ENCODE data around the gene PPP1CA. TPM values are rescaled to one million over a fixed set of nuclear protein-coding genes. Genes with fewer than 3 reads are reported as not detected.
A peak's percentile ranks its signal among the peaks of the same experiment; 100 is the strongest.

Gene PPP1CA
- total RNA-seq, 4 donors from 2014 or later: 146 to 202 (median 185) TPM

GRCh38 chr11:67408437-67409200 is 7.0 kb upstream of the PPP1CA start:
- no peak for DNase-seq
- Histone ChIP-seq H3K27ac (peak overlapping the region in 2 of 4 donors; percentile 29 to 65), H3K4me3 (no peak overlapping the region), H3K27me3 (peaks cover 0 to 88% (median 0%) of the 10 kb centered on the region in 4 donors), H3K36me3 (no peaks in the 10 kb centered on the region), H3K9me3 (no peaks in the 10 kb centered on the region), H3K4me1 (peaks cover 0 to 56% (median under 1%) of the 10 kb centered on the region in 3 donors)
- 30 to 100% methylated on average over 1 to 3 of the region's 18 CpGs for WGBS, 2 donors
- TF ChIP-seq CTCF (IDR thresholded peaks at IDR 0.05) (no peak), POLR2A (IDR thresholded peaks at IDR 0.05) (no peak)
- intact Hi-C loops (cut with DNase I): no loop called here

DNA sequence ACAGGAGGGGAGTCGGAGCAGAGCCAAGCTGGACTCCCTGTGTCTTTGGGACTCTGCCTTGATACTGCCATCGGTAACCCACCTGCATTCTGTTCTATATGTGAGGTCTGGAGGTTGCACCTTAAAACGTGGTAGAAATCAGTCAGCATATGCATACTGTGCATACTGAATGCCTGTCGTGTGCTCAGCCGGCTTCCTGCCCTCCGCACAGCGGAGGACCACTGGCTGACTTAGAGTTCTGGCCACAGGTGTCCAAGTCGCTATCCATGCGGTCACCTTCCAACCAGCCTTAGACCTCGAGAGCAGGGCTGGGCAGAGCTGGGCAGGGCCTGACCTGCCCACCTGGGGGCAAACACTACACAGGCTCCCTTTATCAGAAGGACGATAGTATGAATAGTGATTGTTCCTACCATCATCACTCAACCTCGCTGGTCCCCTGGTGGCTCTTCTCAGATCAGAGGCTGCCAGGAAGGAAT is 6.1 kb upstream of the PPP1CA start:
- WGBS, 2 donors: 25 to 62% methylated on average over 1 to 10 of the region's 12 CpGs
- Histone ChIP-seq H3K4me3 (no peak overlapping the region), H3K36me3 (no peaks in the 10 kb centered on the region), H3K4me1 (peaks cover 0 to 65% (median 7%) of the 10 kb centered on the region in 3 donors), H3K9me3 (no peaks in the 10 kb centered on the region), H3K27me3 (peaks cover 0 to 83% (median 0%) of the 10 kb centered on the region in 4 donors), H3K27ac (peak overlapping the region in 2 of 4 donors; percentile 29 to 65)
- intact Hi-C loops (cut with DNase I): no loop called here
- no peak for TF ChIP-seq POLR2A (IDR thresholded peaks at IDR 0.05)
- no peak for TF ChIP-seq CTCF (IDR thresholded peaks at IDR 0.05)
- no peak for DNase-seq

DNA sequence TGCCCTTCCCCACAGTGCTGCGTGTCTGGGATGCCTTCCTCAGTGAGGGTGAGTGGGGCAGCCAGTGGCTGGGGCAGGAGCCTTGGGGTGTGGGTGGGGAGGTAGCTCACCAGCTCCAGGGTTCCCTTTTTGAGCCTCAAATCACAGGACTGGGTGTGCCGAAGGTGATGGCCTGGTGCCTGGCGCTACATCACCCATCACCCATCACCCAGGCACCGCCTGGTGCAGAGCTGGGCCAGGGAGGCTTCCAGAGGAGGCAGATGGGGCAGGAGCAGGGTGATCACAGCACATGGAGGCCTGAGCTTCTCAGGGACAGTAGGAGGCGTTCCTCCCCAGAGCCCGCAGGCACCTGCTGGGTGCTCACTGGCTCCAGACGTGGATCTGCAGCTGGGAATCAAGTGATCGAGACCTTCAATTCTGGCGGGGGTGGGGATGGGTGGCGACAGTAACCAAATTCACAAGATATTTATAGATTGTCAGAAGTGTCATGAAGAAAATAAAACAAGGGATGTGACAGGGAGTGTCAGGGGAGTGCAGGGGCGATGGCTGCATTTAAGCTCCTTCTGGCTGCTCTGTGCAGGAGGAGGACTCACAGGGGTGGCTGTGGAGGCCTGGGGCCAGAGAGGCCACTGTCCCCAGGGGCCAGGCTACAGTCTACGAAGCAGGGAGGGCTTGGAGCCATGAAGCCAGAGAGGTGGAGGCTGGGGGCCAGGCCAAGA is 5.5 kb upstream of the PPP1CA start:
- intact Hi-C loops (cut with DNase I): no loop called here
- Histone ChIP-seq H3K27me3 (peaks cover 0 to 77% (median 0%) of the 10 kb centered on the region in 4 donors), H3K4me3 (no peak overlapping the region), H3K36me3 (no peaks in the 10 kb centered on the region), H3K9me3 (no peaks in the 10 kb centered on the region), H3K4me1 (peaks cover 4 to 66% (median 10%) of the 10 kb centered on the region in 3 donors), H3K27ac (peak overlapping the region in 2 of 4 donors; percentile 29 to 65)
- no peak for DNase-seq
- 32 to 41% methylated on average over 4 to 5 of the region's 12 CpGs for WGBS, 2 donors
- no peak for TF ChIP-seq CTCF (IDR thresholded peaks at IDR 0.05)
- TF ChIP-seq POLR2A (IDR thresholded peaks at IDR 0.05): no peak

DNA sequence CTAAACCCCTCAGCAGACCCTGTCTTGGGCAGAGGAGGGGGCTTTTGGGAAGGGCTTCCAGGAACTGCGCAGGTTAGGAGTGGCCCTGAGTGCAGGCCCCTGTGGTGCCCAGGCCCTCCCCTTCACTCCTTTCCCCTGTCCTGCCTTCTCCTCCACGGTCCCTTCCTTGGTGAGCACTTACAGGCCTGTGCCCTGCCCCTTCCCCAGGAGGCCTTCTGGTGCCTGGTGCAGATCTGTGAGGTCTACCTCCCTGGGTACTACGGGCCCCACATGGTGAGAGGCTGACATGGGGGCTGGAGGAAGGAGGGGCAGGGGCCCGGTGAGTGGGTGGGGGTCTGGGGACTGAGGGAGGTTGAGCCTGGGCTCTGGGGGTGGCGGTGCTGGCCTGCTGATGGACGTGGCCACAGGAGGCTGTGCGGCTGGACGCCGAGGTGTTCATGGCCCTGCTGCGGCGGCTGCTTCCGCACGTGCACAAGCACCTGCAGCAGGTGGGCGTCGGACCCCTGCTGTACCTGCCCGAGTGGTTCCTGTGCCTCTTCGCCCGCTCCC is 4.8 kb upstream of the PPP1CA start:
- H3K4me1 ChIP-seq: peaks cover 7 to 68% (median 12%) of the 10 kb centered on the region in 3 donors
- H3K27me3 ChIP-seq: peaks cover 0 to 70% (median 0%) of the 10 kb centered on the region in 4 donors
- DNase-seq: no peak
- H3K9me3 ChIP-seq: no peaks in the 10 kb centered on the region
- TF ChIP-seq POLR2A (IDR thresholded peaks at IDR 0.05): no peak
- no peak for TF ChIP-seq CTCF (IDR thresholded peaks at IDR 0.05)
- intact Hi-C loops (cut with DNase I): no loop called here
- H3K36me3 ChIP-seq: no peaks in the 10 kb centered on the region
- WGBS, 2 donors: 78% methylated on average over 2 of the region's 18 CpGs; no CpG with 5 or more reads in 1 of the 2 donors
- H3K27ac ChIP-seq: peak overlapping the region in 1 of 4 donors; percentile 55
- H3K4me3 ChIP-seq: no peak overlapping the region
